DND-41 (cell line): ENCODE measurements around the gene ANKS1B.

Experiments used
- ATAC-seq: fragments of 200-7000 bp; cut with Tn5 transposase; 3 replicates; pipeline ENCODE4 v1.9.1; 2021; ENCODE audit warnings: low read depth; ENCODE audit not compliant: insufficient read depth
- DNase-seq: peaks from one replicate; pipeline ENCODE4 v3.0.0-alpha.2; 2020
- H2AFZ ChIP-seq: 2 replicates; pipeline ENCODE4 v1.6.0; 2012; ENCODE audit warnings: low read depth, low read length
- H3K27ac ChIP-seq: 2 replicates; pipeline ENCODE4 v1.5.1; 2012; ENCODE audit warnings: low read length, inconsistent platforms
- H3K27me3 ChIP-seq: fragments of 200-600 bp; sonication (generic); 2 replicates; pipeline ENCODE4 v1.6.0; 2012; ENCODE audit warnings: low read length, mild to moderate bottlenecking, inconsistent platforms; ENCODE audit not compliant: insufficient read depth, poor library complexity
- H3K36me3 ChIP-seq: 2 replicates; pipeline ENCODE4 v1.5.1; 2012; ENCODE audit warnings: low read length, inconsistent platforms; ENCODE audit not compliant: insufficient read depth
- H3K4me1 ChIP-seq: 2 replicates; pipeline ENCODE4 v1.5.1; 2012; ENCODE audit warnings: mild to moderate bottlenecking, low read length; ENCODE audit not compliant: insufficient read depth
- H3K4me2 ChIP-seq: 2 replicates; pipeline ENCODE4 v1.6.0; 2012; ENCODE audit warnings: mild to moderate bottlenecking, moderate library complexity, low read length, inconsistent platforms; ENCODE audit not compliant: insufficient read depth
- H3K4me3 ChIP-seq, 2 experiments: fragments of 200-600 bp in 1 of 2; shearing (Covaris generic) in 1 of 2; 2 replicates each; pipeline ENCODE4 v1.5.1; 2012 to 2016; ENCODE audit warnings: inconsistent platforms in 2 of 2, low read length in 2 of 2, mild to moderate bottlenecking in 2 of 2, low read depth in 1 of 2, moderate library complexity in 1 of 2
- H3K79me2 ChIP-seq: 2 replicates; pipeline ENCODE4 v1.6.0; 2012; ENCODE audit warnings: low read length, inconsistent platforms; ENCODE audit not compliant: insufficient read depth
- H3K9ac ChIP-seq: 2 replicates; pipeline ENCODE4 v1.6.0; 2012; ENCODE audit warnings: low read depth, mild to moderate bottlenecking, inconsistent platforms, low read length, moderate library complexity
- H3K9me3 ChIP-seq: 2 replicates; pipeline ENCODE4 v1.5.1; 2012; ENCODE audit warnings: low read length, moderate library complexity, mild to moderate bottlenecking, inconsistent platforms; ENCODE audit not compliant: insufficient read depth, severe bottlenecking
- H4K20me1 ChIP-seq: 2 replicates; pipeline ENCODE4 v1.6.0; 2012; ENCODE audit warnings: low read length; ENCODE audit not compliant: insufficient read depth
- CTCF ChIP-seq: IDR thresholded peaks from 2 replicates; pipeline ENCODE4 v1.5.1; 2012; ENCODE audit warnings: borderline replicate concordance, low read length, moderate library complexity, mild to moderate bottlenecking; ENCODE audit not compliant: poor library complexity, severe bottlenecking; ENCODE audit errors: extremely low read depth
- EZH2 ChIP-seq: IDR thresholded peaks from 3 replicates; pipeline ENCODE4 v1.6.1; 2012; ENCODE audit warnings: borderline replicate concordance, low read depth, mild to moderate bottlenecking, moderate library complexity, low read length, inconsistent platforms; ENCODE audit not compliant: severe bottlenecking

The ANKS1B gene

GRCh38 chr12:99745121-99745520 is 239.6 kb downstream of the ANKS1B start:
- ATAC-seq (no peak), DNase-seq (no peak)
- Histone ChIP-seq H3K9me3 (no peaks in the 10 kb centered on the region), H3K9ac (no peak overlapping the region), H3K27ac (no peak overlapping the region), H3K4me3 (no peak overlapping the region), H3K4me2 (no peak overlapping the region), H2AFZ (no peak overlapping the region), H3K4me1 (no peaks in the 10 kb centered on the region), H3K36me3 (no peaks in the 10 kb centered on the region), H4K20me1 (no peaks in the 10 kb centered on the region), H3K79me2 (no peaks in the 10 kb centered on the region), H3K27me3 (peaks cover 4% of the 10 kb centered on the region)
- TF ChIP-seq CTCF (no peak), EZH2 (no peak)

GRCh38 chr12:99736760-99737269 is 247.9 kb downstream of the ANKS1B start:
- no peak overlapping the region for H3K27ac ChIP-seq
- no peak for ATAC-seq
- no peaks in the 10 kb centered on the region for H3K36me3 ChIP-seq
- H3K9ac ChIP-seq: no peak overlapping the region
- H3K4me1 ChIP-seq: no peaks in the 10 kb centered on the region
- H3K79me2 ChIP-seq: no peaks in the 10 kb centered on the region
- H3K27me3 ChIP-seq: no peaks in the 10 kb centered on the region
- no peak overlapping the region for H3K4me2 ChIP-seq
- no peak overlapping the region for H2AFZ ChIP-seq
- H4K20me1 ChIP-seq: no peaks in the 10 kb centered on the region
- no peak for DNase-seq
- no peak for TF ChIP-seq EZH2
- TF ChIP-seq CTCF: no peak
- no peak overlapping the region for H3K4me3 ChIP-seq
- H3K9me3 ChIP-seq: no peaks in the 10 kb centered on the region

- no peaks in the 10 kb centered on the region for H4K20me1 ChIP-seq
- H3K9ac ChIP-seq: no peak overlapping the region
- no peak for DNase-seq
- H3K4me1 ChIP-seq: no peaks in the 10 kb centered on the region
- H3K9me3 ChIP-seq: no peaks in the 10 kb centered on the region
- H3K27ac ChIP-seq: no peak overlapping the region
- TF ChIP-seq CTCF: no peak
- TF ChIP-seq EZH2: no peak
- H3K36me3 ChIP-seq: no peaks in the 10 kb centered on the region
- no peaks in the 10 kb centered on the region for H3K27me3 ChIP-seq
- no peak overlapping the region for H3K4me3 ChIP-seq
- no peak for ATAC-seq
- H3K79me2 ChIP-seq: no peaks in the 10 kb centered on the region
- no peak overlapping the region for H3K4me2 ChIP-seq
- H2AFZ ChIP-seq: no peak overlapping the region
Measured at GRCh38 chr12:99732131-99732530, 252.6 kb downstream of the ANKS1B start.

GRCh38 chr12:99722690-99723486 is 261.8 kb downstream of the ANKS1B start:
- ATAC-seq (no peak), DNase-seq (no peak)
- H3K9me3 ChIP-seq: no peaks in the 10 kb centered on the region
- H3K9ac ChIP-seq: no peak overlapping the region
- H4K20me1 ChIP-seq: no peaks in the 10 kb centered on the region
- H3K4me2 ChIP-seq: no peak overlapping the region
- H3K4me3 ChIP-seq: no peak overlapping the region
- H3K79me2 ChIP-seq: no peaks in the 10 kb centered on the region
- TF ChIP-seq EZH2 (no peak), CTCF (no peak)
- no peaks in the 10 kb centered on the region for H3K36me3 ChIP-seq
- H3K27ac ChIP-seq: no peak overlapping the region
- H2AFZ ChIP-seq: no peak overlapping the region
- no peaks in the 10 kb centered on the region for H3K27me3 ChIP-seq
- H3K4me1 ChIP-seq: no peaks in the 10 kb centered on the region
